LNCAP (cell line): ENCODE measurements around the gene CMTM1.

ENCODE experiments used
- TF ChIP-seq, protein P1 (sequence below): fragments of 450-650 bp; IDR thresholded peaks from 2 replicates; pipeline ENCODE4 v1.5.1; 2017; ENCODE audit warnings: mild to moderate bottlenecking

The CMTM1 gene

GRCh38 chr16:66572356-66572755 is 6.1 kb downstream of the CMTM1 start:
- TF ChIP-seq, protein P1, sequence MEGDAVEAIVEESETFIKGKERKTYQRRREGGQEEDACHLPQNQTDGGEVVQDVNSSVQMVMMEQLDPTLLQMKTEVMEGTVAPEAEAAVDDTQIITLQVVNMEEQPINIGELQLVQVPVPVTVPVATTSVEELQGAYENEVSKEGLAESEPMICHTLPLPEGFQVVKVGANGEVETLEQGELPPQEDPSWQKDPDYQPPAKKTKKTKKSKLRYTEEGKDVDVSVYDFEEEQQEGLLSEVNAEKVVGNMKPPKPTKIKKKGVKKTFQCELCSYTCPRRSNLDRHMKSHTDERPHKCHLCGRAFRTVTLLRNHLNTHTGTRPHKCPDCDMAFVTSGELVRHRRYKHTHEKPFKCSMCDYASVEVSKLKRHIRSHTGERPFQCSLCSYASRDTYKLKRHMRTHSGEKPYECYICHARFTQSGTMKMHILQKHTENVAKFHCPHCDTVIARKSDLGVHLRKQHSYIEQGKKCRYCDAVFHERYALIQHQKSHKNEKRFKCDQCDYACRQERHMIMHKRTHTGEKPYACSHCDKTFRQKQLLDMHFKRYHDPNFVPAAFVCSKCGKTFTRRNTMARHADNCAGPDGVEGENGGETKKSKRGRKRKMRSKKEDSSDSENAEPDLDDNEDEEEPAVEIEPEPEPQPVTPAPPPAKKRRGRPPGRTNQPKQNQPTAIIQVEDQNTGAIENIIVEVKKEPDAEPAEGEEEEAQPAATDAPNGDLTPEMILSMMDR, result no peak

DNA sequence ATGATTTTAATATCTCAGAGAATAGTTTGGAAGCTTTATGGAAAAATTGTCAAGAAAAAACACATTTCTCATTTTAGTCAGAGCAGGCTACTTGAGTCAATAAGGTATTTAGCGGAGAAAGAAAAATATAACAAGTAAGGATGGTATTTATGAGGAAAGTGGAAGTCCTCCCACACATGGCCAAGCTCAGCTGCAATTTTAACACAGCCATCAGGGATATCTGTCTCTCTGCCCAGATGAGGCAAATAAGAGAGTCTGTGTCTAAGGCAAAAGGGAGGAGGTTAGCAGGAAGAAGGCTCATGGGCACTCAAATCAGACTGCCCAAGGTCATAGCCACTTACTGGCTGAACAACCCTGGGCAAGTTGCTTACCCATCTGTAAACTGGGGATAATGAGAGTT is 7.8 kb downstream of the CMTM1 start:
- TF ChIP-seq, protein P1, result no peak

- TF ChIP-seq, protein P1, result no peak
Measured at GRCh38 chr16:66574531-66574930, 8.3 kb downstream of the CMTM1 start.

- TF ChIP-seq, protein P1, result no peak
Measured at GRCh38 chr16:66575060-66575459, 8.8 kb downstream of the CMTM1 start.

GRCh38 chr16:66576296-66576695 is 10.1 kb downstream of the CMTM1 start:
- TF ChIP-seq, protein P1, result no peak

GRCh38 chr16:66578651-66579531 is 12.7 kb downstream of the CMTM1 start, which contains the start of gene CMTM2:
Gene CMTM2, plus strand, starts transcription at chr16:66579463. Its CDS starts 145 bp downstream, at chr16:66579608.
- TF ChIP-seq, protein P1, result no peak

- TF ChIP-seq, protein P1, result no peak
Measured at GRCh38 chr16:66580605-66581209, 14.5 kb downstream of the CMTM1 start.
